GM19193 (cell line): ENCODE data around the gene TM9SF1.

Experiments used
- POLR2A ChIP-seq: IDR thresholded peaks from 4 replicates; pipeline ENCODE4 v1.6.1; 2011; ENCODE audit not compliant: insufficient read depth, insufficient read length; ENCODE audit errors: extremely low read depth

TM9SF1 gene

GRCh38 chr14:24211311-24211710, 16.1 kb upstream of the TM9SF1 start:
- no peak for TF ChIP-seq POLR2A

- no peak for TF ChIP-seq POLR2A
Observed at GRCh38 chr14:24207625-24208024, 12.4 kb upstream of the TM9SF1 start.

DNA sequence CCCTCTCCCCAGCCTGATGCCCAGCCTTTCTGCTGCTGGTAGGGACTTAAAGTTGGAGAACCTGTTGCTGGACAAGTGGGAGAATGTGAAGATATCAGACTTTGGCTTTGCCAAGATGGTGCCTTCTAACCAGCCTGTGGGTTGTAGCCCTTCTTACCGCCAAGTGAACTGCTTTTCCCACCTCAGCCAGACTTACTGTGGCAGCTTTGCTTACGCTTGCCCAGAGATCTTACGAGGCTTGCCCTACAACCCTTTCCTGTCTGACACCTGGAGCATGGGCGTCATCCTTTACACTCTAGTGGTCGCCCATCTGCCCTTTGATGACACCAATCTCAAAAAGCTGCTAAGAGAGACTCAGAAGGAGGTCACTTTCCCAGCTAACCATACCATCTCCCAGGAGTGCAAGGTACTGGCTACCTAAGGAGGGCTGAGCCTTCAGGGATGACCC, 11.9 kb upstream of the TM9SF1 start:
- no peak for TF ChIP-seq POLR2A

DNA sequence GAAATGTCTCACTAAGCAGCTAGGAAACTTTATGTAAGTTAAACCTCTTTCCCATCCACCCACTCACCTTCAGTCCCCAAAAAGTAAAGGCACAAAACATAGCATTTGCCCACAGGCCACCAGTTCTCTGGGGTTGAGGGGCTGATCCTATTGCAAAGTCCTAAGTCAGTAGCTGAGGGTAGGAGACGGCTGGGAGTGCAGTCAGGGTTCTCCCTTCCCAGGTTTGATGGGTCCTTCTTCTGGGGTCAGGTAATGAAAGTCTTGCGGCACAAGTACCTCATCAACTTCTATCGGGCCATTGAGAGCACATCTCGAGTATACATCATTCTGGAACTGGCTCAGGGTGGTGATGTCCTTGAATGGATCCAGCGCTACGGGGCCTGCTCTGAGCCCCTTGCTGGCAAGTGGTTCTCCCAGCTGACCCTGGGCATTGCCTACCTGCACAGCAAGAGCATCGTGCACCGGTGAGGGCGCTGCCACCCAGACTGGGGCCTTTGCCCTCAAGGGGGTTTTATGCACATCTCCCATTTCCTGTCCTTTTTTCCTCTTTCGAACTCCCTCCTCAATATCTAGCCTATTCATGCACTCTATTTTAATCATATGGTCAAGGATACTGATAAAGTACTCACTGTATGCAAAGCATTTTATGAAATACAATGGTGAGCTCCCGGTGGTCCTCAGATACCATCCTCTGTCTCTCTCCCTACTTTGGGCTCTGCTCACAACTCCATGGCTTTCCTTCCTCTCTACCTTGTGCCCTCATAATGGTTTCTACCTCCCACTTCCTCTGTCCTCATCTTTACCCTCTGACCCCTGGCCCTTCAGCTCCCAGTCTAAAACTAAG, 11.2 kb upstream of the TM9SF1 start:
- TF ChIP-seq POLR2A, result no peak

DNA sequence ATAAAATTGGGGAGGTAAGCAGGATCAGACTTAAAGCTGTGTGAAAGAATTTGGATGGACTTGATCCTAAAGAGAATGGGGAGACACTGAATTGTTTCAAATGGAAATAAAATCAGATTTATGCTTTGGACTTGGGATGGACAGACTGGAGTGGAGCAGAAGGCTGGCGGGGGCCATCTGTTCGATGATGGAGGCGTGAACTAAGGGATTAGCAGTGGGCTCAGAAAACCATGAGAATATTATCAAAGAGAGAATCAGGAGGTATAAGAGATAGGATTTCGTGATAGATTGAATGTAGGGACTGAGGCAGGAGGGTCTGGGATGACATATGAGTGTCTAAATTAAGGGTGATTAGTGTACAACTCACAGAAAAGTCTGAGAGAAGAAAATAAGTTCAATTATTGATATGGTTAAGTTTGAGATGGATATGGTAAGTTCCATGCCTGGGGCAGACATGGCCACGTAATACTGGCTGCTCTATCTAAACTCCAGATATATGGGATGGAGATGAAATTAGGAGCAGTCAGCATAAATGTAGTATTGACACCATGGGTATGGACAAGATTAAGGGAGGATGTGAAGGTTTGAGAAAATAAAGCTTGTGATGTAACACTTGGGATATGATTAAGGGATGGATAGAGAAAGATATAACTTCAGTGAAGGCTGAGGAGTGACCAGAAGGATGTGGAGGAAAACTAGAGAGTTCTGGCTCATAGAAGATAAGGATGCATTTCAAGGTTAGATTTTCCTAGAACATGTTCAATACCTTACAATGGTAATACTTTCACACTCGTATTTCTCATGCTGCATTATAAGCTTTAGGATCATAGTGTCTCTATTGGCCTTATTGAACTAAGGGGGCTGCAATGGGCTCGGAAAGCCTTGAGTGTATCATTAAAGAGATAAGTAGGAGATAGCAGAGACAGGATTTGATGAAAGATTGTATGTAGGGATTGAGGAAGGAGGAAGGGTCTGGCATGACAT, 9.2 kb upstream of the TM9SF1 start:
- TF ChIP-seq POLR2A, result no peak

DNA sequence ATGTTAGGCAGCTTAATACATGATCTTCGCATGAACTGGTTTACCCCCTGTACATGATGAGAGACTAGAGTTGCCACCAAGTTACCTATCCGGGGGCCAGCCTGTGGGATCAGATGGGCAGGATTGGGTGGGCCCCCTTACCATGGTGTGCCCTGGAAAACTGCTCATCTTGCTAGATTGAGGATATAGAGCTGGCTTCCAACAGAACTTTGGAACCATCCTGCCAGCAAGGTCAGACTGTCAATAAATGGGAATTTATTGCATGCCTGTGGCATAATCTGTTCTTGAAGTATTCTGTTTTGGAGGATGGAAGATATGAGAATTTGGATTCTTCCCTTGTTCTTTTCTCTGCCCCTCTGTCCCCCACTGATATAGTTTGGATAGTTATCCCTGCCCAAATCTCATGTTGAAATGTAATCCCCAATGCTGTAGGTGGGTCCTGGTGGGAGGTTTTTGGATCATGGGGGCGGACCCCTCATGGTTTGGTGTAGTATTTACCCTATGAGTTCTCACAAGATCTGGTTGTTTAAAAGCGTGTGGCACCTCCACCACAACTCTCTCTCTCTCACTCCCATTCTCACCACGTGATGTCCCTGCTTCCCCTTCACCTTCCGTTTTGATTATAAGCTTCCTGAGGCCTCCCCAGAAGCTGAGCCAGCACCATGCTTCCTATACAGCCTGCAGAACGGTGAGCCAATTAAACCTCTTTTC, 3.7 kb upstream of the TM9SF1 start:
- no peak for TF ChIP-seq POLR2A

DNA sequence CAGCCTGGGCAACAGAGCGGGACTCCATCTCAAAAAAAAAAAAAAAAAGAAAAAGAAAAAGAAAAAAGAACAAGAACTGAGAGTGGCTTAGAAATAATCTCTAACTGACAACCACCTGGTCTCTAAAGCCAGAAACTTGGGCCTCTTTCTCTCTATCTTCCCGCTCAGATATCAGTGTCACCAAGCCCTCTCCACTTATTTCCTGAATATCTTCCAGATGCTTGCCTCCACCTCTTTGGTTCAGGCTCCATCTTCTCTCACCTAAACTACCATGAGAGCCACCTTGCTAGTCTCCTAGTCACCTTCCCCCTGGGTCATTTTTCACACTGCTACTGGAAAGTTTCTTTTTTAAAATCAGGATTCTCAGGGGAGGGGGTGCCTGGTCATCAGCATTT, 1.8 kb upstream of the TM9SF1 start:
- no peak for TF ChIP-seq POLR2A

DNA sequence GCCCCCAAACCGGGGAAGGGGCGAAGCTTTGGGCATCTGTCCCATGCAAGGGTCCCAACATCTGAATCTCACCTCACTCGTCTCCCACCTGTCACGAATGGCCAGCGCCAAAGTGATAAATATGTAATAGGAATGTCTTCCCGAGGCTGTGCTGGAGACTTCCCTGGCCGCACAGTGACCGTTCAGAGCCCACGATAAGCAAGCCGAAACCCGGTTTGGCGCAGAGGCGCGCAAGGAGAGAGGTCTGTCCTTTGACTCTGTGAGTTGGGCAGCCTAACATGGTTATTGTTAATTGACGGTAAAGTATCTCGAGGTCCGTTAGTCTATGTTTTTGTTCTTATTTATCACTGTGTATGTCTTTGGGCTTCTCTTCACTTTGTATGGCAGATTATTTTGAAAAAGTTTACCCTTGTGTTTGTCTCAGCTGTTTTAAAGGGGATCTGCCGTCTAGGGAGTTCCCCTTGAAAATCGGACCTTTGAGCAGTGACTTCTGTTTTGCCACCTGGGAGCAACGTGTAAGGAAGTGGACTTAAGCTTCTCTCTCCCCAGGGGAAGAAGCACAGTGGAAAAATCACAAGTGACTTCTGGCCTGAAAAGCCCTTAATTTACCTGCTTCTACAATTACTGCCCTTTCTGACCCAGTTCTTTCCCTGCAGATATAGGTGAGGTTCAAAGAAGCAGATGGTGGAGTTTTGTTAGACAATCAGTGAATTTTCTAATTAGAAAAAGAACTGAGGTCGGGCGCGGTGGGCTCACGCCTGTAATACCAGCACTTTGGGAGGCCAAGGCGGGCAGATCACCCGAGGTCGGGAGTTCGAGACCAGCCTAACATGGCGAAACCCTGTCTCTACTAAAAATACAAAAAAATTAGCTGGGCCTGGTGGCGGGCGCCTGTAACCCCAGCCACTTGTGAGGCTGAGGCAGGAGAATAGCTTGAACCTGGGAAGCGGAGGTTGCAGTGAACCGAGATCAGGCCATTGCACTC, 1.1 kb upstream of the TM9SF1 start:
- TF ChIP-seq POLR2A, result no peak

- TF ChIP-seq POLR2A, result no peak
Observed at GRCh38 chr14:24194873-24195185, 412 bp downstream of the TM9SF1 start.

DNA sequence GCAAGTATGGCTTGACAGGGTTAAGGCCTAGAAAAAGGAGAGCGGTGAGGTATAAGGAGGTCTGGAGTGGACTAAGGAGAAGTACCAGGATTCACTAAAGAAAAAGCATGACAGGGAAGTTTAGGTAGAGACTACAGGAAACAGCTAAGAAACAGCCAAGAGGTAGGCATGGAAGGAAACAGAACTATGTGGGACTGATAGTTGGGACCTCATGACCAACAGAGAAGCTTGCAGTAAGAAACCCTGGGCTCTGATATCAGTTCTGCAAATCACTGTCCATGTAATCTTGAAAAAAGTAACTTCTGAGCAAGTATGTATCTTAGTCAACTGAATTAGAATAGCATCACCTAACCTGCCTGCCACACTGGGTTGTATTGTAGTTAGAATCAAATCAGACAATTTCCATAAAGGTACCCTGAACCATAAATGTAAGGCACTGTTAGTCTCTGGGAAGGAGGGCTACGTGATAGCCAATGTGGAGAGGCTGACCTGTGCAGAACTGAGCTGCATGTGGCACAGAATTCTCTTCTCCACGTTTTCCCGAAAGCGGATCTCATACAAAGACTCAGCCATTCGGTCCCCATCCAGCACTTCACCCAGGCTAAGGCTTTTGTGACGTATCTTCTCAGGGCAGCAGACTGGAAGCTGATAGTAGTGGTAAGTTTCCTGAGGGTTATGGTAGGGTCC, 912 bp downstream of the TM9SF1 start:
- TF ChIP-seq POLR2A, result no peak

GRCh38 chr14:24192933-24193332, 2.3 kb downstream of the TM9SF1 start:
- no peak for TF ChIP-seq POLR2A

GRCh38 chr14:24190416-24190815, 4.8 kb downstream of the TM9SF1 start:
- no peak for TF ChIP-seq POLR2A

GRCh38 chr14:24189460-24189859, 5.8 kb downstream of the TM9SF1 start:
- no peak for TF ChIP-seq POLR2A

DNA sequence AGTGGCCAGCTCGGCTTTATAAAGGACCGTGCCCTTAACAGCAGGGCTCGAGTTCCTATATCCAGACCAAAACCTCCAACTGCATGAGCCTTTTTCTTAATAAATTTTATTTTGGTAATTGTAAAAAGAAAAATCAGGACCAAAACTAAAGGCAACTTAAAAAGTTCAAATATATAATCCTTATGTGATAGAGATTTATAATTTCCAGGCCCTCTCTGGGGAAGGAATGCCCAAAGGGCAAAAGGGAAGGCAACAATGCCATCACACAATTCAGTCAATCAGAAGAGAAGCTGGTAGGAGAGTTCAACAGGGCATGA, 6.2 kb downstream of the TM9SF1 start:
- TF ChIP-seq POLR2A, result no peak
